ENCODE results near the gene PHACTR3. TPM values are rescaled to one million over a fixed set of nuclear protein-coding genes. Genes with fewer than 3 reads are reported as not detected.

Gene PHACTR3
- total RNA-seq, 1 donor from 2014 or later: 2.1 TPM

DNA sequence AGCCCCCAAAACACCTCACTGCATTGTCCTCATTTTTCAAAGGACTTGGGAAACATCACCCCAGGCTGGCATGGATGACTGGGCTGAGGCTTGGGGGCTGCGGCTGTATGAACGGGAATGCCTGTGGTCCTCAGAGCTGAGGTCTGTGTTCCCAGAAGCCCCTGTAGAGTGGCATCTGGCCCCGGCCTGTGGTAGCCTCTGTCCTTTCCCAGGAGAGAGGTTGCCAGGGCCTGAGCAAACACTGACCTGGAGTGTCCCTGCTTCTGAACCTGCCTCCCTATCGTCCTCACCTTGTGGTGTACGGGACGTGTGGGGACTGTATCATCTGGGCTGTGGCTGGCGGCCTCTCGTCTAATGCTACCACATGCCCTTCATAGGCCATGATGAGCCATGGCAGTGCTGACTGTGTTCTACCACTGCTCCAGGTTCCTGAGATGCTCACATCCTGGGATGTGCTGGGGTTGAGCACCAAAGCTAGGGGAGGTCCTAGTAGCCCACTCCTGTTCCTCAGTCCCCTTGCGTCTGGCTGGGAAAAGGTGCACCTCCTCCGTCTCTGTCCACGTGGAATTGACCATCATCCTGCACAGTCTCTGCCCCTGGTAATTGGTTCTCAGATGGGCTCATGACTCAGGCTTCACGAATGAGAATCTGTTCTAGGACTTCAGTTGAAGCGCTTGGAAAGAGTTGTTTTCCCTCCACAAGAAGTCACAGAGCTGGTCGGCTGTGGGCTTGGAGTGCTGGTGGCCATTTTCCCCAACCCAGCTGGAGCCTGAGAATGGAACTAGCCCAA lies 27.6 kb downstream of the PHACTR3 start:
- Mint-ChIP-seq H3K27ac (no peak overlapping the region), H3K4me1 (ENCODE audit: unreplicated experiment) (no peaks in the 10 kb centered on the region), H3K4me3 (no peak overlapping the region), H3K36me3 (no peaks in the 10 kb centered on the region), H3K27me3 (peaks cover 36% of the 10 kb centered on the region), H3K9me3 (no peaks in the 10 kb centered on the region)
- DNase-seq (ENCODE audit: extremely low spot score, unreplicated experiment): peak; percentile 64
- TF ChIP-seq, protein P1, sequence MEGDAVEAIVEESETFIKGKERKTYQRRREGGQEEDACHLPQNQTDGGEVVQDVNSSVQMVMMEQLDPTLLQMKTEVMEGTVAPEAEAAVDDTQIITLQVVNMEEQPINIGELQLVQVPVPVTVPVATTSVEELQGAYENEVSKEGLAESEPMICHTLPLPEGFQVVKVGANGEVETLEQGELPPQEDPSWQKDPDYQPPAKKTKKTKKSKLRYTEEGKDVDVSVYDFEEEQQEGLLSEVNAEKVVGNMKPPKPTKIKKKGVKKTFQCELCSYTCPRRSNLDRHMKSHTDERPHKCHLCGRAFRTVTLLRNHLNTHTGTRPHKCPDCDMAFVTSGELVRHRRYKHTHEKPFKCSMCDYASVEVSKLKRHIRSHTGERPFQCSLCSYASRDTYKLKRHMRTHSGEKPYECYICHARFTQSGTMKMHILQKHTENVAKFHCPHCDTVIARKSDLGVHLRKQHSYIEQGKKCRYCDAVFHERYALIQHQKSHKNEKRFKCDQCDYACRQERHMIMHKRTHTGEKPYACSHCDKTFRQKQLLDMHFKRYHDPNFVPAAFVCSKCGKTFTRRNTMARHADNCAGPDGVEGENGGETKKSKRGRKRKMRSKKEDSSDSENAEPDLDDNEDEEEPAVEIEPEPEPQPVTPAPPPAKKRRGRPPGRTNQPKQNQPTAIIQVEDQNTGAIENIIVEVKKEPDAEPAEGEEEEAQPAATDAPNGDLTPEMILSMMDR (conservative IDR thresholded peaks at IDR 0.05): no peak

DNA sequence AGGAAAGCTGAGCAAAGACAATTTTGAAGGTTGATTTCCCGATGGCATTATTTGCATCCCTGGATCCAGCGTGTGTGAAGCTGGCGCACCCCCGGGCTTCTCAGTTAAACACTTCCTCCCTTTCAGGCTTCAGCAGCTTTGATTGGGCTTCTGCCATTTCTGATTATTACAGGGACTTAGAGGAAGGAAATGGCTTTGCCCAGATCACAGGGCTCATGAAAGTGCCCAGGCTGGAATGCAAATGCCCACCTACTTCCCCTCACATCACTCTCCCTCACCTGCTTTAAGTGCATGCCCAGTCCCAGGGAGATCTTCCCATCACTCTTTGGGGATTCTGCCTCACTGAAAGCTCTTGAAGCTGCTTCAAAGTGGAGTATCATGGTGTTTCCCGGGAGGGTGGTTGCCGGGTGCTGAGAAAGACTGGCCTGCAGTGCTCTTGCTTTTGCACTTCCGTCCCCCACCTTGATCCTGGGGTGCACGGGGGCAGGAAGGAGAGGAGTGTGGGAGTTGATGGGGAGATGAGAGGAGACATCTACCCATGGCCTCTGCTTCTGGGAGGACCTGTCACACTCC lies 28.3 kb downstream of the PHACTR3 start:
- peaks cover 30% of the 10 kb centered on the region for H3K27me3 Mint-ChIP-seq
- H3K27ac Mint-ChIP-seq: no peak overlapping the region
- H3K4me3 Mint-ChIP-seq: no peak overlapping the region
- no peaks in the 10 kb centered on the region for H3K4me1 Mint-ChIP-seq (ENCODE audit: unreplicated experiment)
- no peaks in the 10 kb centered on the region for H3K9me3 Mint-ChIP-seq
- TF ChIP-seq, protein P1 (conservative IDR thresholded peaks at IDR 0.05): no peak
- H3K36me3 Mint-ChIP-seq: no peaks in the 10 kb centered on the region
- DNase-seq (ENCODE audit: extremely low spot score, unreplicated experiment): peak; percentile 42

DNA sequence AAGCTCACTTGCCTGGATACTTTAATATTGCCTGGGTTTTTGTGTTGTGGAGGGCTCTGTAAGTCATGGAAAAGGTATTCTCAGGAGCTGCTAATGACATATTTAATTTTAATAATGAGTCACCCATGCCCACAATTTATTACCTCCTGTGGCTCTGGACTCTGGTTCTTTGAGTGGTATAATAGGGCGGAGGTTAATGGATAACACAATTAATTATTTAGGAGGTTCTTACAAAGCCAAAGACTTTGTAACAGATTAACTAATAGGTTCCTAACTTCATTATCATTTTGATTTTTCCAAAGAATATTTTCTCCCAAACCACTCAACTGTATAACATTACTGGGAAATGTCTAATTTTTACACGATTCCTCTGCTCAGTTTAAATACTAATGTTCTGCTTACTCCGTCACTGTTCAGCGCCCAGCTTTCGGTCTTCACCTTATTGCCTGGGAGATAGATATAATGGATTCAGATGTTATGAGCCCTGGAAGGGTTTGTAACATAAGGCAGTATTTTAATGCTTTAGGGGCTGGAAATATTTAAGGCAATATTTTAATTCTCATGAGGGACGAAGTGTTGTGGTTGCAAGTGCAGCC lies 29.4 kb downstream of the PHACTR3 start:
- TF ChIP-seq, protein P1 (conservative IDR thresholded peaks at IDR 0.05): no peak
- Mint-ChIP-seq H3K4me1 (ENCODE audit: unreplicated experiment) (no peaks in the 10 kb centered on the region), H3K9me3 (no peaks in the 10 kb centered on the region), H3K27ac (no peak overlapping the region), H3K27me3 (peaks cover 23% of the 10 kb centered on the region), H3K36me3 (no peaks in the 10 kb centered on the region), H3K4me3 (no peak overlapping the region)
- DNase-seq (ENCODE audit: extremely low spot score, unreplicated experiment): no peak

DNA sequence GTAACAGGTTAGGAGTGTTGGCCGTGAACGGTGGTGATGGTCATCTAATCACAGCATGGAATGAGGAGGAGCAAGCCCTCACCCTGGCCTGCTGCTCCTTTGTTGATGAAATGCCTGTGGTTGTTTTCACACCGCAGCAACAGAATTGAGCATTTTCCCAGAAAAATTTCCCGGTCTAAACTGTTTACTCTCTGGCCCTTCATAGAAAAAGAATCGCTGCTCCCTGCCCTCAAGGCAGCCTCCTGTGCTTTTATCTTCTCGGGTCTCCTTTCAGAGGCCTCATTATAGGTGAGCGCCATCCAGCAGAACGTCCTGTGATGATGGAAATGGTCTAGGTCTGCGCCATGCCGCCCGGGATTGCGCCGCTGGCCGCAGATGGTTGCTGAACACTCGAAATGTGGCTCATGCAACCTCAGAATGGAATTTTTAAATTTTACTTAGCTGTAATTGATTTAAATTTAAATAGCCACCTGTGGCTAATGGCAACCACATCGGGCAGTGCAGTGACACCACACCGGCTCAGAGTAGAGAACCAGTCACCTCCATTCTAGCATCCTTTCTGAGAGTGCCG lies 30.2 kb downstream of the PHACTR3 start:
- DNase-seq (ENCODE audit: extremely low spot score, unreplicated experiment): peak; percentile 53
- H3K9me3 Mint-ChIP-seq: no peaks in the 10 kb centered on the region
- TF ChIP-seq, protein P1 (conservative IDR thresholded peaks at IDR 0.05): no peak
- no peaks in the 10 kb centered on the region for H3K4me1 Mint-ChIP-seq (ENCODE audit: unreplicated experiment)
- H3K27ac Mint-ChIP-seq: no peak overlapping the region
- peaks cover 23% of the 10 kb centered on the region for H3K27me3 Mint-ChIP-seq
- H3K4me3 Mint-ChIP-seq: no peak overlapping the region
- no peaks in the 10 kb centered on the region for H3K36me3 Mint-ChIP-seq

DNA sequence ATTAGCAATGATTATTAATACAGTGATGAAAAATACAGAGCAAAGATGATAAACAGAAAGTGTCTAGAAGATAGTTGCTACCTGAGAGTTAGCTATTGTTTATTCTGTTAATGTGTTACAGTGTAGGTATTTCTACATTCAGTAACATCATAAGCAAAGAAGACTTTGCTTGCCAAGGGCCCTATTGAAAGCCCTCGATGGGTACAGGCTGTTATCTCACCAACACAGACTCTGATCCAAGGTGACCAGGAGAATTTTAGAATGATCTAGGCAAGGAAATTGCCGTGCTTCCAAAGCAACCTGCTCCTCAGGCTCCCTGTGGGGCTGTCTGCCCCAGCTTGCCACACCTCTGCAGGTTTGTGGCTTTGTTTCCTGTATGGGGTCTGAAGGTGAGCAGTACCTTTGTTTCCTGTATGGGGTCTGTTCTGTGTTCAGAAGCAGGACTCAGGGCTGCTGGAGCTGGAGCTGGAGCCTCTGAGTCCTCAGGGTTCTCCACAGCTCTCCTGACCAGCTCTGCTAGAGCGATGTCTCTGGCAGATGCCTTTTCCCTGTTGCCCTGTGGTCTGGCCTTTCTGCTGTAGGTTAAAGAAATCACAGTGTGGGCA lies 32.5 kb downstream of the PHACTR3 start:
- Mint-ChIP-seq H3K4me3 (no peak overlapping the region), H3K36me3 (no peaks in the 10 kb centered on the region), H3K4me1 (ENCODE audit: unreplicated experiment) (no peaks in the 10 kb centered on the region), H3K27me3 (peaks cover 22% of the 10 kb centered on the region), H3K9me3 (no peaks in the 10 kb centered on the region), H3K27ac (no peak overlapping the region)
- TF ChIP-seq, protein P1 (conservative IDR thresholded peaks at IDR 0.05): no peak
- DNase-seq (ENCODE audit: extremely low spot score, unreplicated experiment): no peak
